ENCODE measurements around the gene KCTD10.

The KCTD10 gene

GRCh38 chr12:109518820-109519665, 41.9 kb upstream of the KCTD10 start:
- H3K27ac ChIP-seq, result no peak overlapping the region
- no peak for TF ChIP-seq ZFX (IDR thresholded peaks at IDR 0.05; ENCODE audit: borderline replicate concordance)
- TF ChIP-seq CTCF (IDR thresholded peaks at IDR 0.05), result peak; percentile 98

DNA sequence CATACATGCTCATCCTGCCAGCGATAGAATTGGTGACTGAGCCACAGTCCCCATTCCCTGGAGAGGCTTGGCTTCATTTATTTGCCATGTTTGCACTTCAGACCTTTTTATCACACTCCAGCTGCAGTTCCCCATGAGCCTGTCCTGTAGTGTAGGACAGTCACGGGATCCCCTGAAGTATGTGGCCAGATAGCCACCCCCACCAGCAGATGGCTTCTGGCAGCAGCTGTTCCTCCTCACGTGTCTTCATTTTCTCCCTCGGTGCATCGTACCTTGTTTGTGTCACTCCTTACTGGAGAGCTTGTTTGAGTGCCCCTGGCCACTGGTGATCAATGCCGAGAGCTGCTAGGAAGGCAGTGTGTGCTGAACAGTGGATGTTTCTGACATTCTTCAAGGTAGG, 40.5 kb upstream of the KCTD10 start:
- TF ChIP-seq CTCF (IDR thresholded peaks at IDR 0.05) (no peak), ZFX (IDR thresholded peaks at IDR 0.05; ENCODE audit: borderline replicate concordance) (no peak)
- no peak overlapping the region for H3K27ac ChIP-seq

DNA sequence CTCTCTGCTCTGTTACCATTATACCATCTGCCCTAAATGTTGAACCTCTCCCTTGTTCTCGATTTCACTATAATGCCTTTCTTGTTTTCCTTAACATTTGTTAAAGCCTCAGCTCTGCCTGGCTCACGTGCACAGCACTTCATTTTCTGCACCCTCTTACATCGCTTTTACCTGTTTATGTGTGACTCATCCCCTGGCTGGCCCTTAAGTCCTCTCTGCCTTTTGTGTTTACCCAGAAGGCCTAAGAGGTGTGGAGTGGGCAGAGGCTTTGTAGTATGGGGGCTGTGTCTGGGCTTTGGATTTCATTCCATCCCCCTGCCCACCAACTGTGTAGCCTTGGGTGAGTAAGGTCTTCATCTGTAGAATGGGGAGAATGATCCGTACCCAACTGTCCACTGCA, 36.9 kb upstream of the KCTD10 start:
- TF ChIP-seq CTCF (IDR thresholded peaks at IDR 0.05), result no peak
- TF ChIP-seq ZFX (IDR thresholded peaks at IDR 0.05; ENCODE audit: borderline replicate concordance), result no peak
- no peak overlapping the region for H3K27ac ChIP-seq

- no peak overlapping the region for H3K27ac ChIP-seq
- TF ChIP-seq CTCF (IDR thresholded peaks at IDR 0.05), result no peak
- TF ChIP-seq ZFX (IDR thresholded peaks at IDR 0.05; ENCODE audit: borderline replicate concordance), result no peak
Measured at GRCh38 chr12:109513051-109513450, 36.0 kb upstream of the KCTD10 start.

- H3K27ac ChIP-seq, result no peak overlapping the region
- TF ChIP-seq ZFX (IDR thresholded peaks at IDR 0.05; ENCODE audit: borderline replicate concordance) (no peak), CTCF (IDR thresholded peaks at IDR 0.05) (no peak)
Measured at GRCh38 chr12:109512608-109513007, 35.5 kb upstream of the KCTD10 start.

- no peak for TF ChIP-seq ZFX (IDR thresholded peaks at IDR 0.05; ENCODE audit: borderline replicate concordance)
- TF ChIP-seq CTCF (IDR thresholded peaks at IDR 0.05), result no peak
- no peak overlapping the region for H3K27ac ChIP-seq
Measured at GRCh38 chr12:109510196-109510595, 33.1 kb upstream of the KCTD10 start.

DNA sequence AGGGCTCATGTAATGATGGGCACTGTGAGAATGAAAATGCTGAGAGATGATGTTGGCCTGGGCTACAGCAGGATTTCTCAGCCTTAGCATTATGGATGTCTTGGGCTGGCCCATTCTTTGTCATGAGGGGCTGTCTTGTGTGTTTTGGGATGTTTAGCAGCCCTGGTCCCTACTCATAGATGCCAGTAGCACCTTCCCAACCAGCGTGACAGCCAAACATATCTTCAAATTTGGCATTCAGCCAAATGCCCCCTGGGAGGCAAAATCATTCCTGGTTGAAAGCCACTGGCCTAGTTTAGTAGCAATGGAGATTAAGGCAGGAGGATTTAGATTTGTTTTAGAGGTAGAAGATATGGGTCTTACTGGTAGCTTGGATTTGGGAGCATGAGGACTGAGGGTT, 27.0 kb upstream of the KCTD10 start:
- no peak overlapping the region for H3K27ac ChIP-seq

More for the DNA sequence above, 27.0 kb upstream of the KCTD10 start:
- TF ChIP-seq ZFX (IDR thresholded peaks at IDR 0.05; ENCODE audit: borderline replicate concordance) (no peak), CTCF (IDR thresholded peaks at IDR 0.05) (no peak)
